HG03095 (cell line): ENCODE measurements around the gene DOK7.

Source experiments
- ATAC-seq: cut with Tn5 transposase; IDR thresholded peaks from one replicate; pipeline ENCODE4 v1.9.1; 2021; ENCODE audit warnings: moderate library complexity; ENCODE audit not compliant: unreplicated experiment

DOK7 gene

GRCh38 chr4:3473996-3474765 is 11.1 kb downstream of the DOK7 start:
- ATAC-seq, result no peak

- no peak for ATAC-seq
Observed at GRCh38 chr4:3475041-3475712, 12.1 kb downstream of the DOK7 start.

DNA sequence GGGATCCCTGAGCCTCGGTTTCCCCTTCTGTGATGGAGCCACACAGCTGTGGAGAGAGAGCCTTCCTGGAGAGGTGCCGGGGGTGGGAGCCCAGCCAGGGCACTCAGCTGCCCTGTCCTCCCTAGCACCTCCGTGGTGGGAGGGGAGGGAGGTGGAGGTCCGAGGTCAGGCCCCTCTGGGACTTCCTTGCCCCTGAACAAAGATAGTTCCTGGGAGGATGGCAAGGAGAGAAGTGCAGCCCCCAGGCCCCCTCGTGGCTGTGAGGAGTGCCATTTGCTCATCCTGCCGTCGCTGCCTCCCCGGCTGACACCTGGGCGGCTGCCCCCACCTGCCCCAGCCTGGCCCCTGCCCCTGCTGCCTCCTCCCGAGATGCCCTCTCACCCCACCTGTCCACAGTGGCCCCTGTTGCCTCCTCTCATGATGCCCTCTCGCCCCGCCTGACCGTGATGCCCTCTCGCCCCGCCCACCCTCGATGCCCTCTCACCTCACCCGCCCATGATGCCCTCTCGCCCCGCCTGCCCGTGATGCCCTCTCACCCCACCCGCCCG is 12.7 kb downstream of the DOK7 start:
- no peak for ATAC-seq

DNA sequence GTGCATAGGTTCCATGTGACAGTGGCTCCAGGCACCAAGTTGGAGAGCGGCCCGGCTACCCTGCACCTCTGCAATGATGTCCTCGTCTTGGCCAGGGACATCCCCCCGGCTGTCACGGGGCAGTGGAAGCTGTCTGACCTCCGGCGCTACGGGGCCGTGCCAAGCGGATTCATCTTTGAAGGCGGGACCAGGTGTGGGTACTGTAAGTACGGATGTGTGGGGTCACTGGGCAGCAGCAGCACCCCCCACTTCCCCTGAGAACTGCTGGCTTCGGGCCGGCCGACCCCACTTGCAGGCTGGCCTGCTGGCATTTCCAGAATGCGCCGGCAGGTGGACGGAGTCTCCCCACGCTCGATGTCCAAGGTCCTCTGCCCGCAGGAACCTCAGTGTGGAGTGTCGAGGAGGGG is 13.2 kb downstream of the DOK7 start:
- ATAC-seq, result no peak

- no peak for ATAC-seq
Observed at GRCh38 chr4:3476936-3477749, 14.0 kb downstream of the DOK7 start.

DNA sequence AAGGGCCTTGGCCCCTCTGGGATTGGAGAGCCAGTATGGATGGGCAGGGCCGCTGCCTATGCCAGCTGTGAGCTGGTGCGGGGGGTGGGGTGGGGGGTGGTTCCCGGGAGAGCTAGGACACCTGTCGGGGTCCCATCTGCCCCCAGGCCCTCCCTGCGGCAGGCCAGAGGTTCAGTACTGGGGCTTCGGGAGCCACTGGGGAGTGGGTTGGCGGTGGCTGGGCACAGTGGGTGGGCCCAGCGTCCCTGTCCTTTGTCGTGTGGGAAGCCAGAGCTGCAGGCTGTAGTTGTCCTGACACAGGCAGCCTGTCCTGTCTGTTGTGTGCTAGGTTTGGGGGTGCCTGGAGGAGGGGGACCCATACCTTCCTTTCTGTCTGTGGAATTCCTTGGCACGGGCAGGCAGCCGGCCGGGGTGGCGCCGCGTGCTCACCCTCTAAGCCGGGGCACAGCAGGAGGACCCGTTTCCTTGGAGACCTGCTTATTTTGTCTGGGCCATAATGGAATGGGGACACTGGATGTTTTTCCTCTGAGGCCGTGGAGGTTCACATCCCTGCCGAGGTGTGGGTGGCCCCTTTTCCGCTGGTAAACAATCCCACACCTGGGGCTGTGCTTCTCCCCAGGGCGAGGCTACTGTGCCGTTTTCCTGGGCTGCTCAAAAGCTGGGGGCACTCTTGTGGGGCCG is 14.8 kb downstream of the DOK7 start:
- ATAC-seq, result no peak

GRCh38 chr4:3478446-3479357 is 15.6 kb downstream of the DOK7 start:
- ATAC-seq, result no peak

GRCh38 chr4:3479358-3480101 is 16.4 kb downstream of the DOK7 start:
- ATAC-seq, result no peak

- no peak for ATAC-seq
Observed at GRCh38 chr4:3480528-3481112, 17.5 kb downstream of the DOK7 start.

DNA sequence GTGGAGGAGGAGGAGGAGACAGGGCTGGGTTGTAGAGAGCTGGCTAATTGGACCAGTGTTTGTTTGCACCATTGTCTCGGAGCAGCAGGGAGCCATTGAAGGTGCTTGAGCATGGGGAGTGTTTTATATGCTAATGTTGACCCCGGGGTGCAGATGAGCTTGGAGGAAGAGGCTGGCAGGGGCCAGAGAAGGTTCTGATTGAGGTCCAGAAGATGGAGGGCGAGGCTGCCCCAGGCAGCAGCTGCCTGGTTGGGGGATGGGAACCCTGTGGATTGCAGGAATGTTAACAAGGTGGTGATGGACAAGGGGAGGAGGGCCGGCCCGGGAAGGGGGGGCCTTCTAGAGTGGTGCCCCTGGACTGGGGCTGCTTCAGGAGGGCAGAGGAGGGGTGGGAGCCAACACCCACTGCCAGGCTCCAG is 18.0 kb downstream of the DOK7 start:
- no peak for ATAC-seq

GRCh38 chr4:3481783-3482393 is 18.8 kb downstream of the DOK7 start:
- ATAC-seq, result no peak

DNA sequence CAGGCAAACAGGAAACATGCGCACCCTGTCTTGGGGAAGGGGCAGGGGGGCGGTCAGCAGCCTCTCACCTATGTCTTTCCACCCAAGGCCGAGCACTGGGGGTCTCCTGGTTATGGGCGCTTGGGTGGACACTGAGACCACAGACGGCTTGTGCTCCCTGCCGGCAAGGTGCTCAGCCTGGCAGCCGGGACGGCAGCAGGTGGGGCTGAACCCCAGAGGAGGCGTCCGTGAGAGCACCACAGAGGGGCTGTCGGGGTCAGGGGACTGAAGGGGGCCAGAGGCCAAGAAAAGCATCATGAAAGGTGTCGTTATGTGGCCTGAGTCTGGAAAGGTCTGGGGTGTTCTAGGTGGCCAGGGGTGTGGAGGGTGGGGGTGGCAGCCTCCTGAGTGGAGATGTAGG is 19.6 kb downstream of the DOK7 start:
- ATAC-seq, result no peak

- ATAC-seq, result no peak
Observed at GRCh38 chr4:3483471-3483921, 20.4 kb downstream of the DOK7 start.

GRCh38 chr4:3484057-3484973 is 21.2 kb downstream of the DOK7 start:
- no peak for ATAC-seq

- ATAC-seq, result no peak
Observed at GRCh38 chr4:3485011-3485791, 22.1 kb downstream of the DOK7 start.

DNA sequence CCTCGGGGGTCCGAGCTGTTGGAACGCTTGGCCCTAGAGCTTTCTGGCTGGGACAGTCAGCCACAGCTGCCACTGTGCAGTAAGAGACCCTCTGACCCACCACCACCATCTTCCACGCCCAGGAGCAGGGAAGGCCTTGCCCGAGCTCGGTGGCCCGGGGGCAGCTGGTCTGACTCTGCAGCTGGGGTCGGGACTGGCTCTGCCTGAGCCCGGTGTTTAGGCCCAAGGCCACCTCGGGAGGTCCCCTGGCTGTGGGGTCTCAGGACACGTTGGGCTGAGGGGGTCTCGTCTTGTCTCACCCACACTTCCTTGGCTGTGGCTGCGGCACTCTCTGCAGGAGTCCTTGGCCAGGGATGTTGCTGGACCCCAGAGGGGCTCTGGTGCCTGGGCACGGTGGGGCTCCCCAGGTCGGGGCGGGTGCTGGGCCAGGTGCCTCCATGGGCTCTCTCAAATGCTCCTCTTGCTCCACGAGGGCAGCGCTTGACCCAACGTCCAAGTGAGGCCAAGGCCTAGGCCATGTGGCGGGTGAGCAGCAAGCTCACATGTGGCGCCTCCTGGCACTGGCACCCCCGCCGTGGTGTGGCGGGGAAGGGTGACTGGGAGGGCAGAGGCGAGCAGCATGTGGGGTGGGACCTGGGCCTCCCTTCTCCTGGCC is 22.9 kb downstream of the DOK7 start:
- ATAC-seq, result no peak
